HG02588 (cell line): ENCODE measurements around the gene MAPRE3.

Source experiments
- ATAC-seq: cut with Tn5 transposase; IDR thresholded peaks from one replicate; pipeline ENCODE4 v1.9.1; 2021; ENCODE audit warnings: mild to moderate bottlenecking, moderate library complexity; ENCODE audit not compliant: unreplicated experiment

MAPRE3 gene

GRCh38 chr2:27038631-27039339, 68.3 kb downstream of the MAPRE3 start:
- ATAC-seq = no peak

- ATAC-seq = no peak
Observed at GRCh38 chr2:27039426-27039825, 69.0 kb downstream of the MAPRE3 start.

GRCh38 chr2:27039871-27040270, 69.4 kb downstream of the MAPRE3 start:
- no peak for ATAC-seq

- no peak for ATAC-seq
Observed at GRCh38 chr2:27040282-27040681, 69.8 kb downstream of the MAPRE3 start.

GRCh38 chr2:27041752-27042151, 71.3 kb downstream of the MAPRE3 start:
- ATAC-seq = no peak

GRCh38 chr2:27042159-27042661, 71.8 kb downstream of the MAPRE3 start:
- no peak for ATAC-seq

- ATAC-seq = no peak
Observed at GRCh38 chr2:27042985-27043634, 72.7 kb downstream of the MAPRE3 start.

- peak; percentile 22 for ATAC-seq
Observed at GRCh38 chr2:27049422-27050280, 79.2 kb downstream of the MAPRE3 start.

- peak; percentile 42 for ATAC-seq
Observed at GRCh38 chr2:27050281-27050995, 80.0 kb downstream of the MAPRE3 start.

GRCh38 chr2:27050996-27051901, 80.8 kb downstream of the MAPRE3 start, which contains the start of gene AGBL5:
TSS of gene AGBL5 (plus strand) at chr2:27051668. CDS start at chr2:27052959, 1,291 bp downstream.
- ATAC-seq = peak; percentile 67

GRCh38 chr2:27051902-27052645, 81.6 kb downstream of the MAPRE3 start:
- ATAC-seq = no peak

GRCh38 chr2:27053321-27053720, 82.9 kb downstream of the MAPRE3 start:
- no peak for ATAC-seq

- ATAC-seq = no peak
Observed at GRCh38 chr2:27053776-27054175, 83.3 kb downstream of the MAPRE3 start.

- no peak for ATAC-seq
Observed at GRCh38 chr2:27054721-27055120, 84.3 kb downstream of the MAPRE3 start.

- no peak for ATAC-seq
Observed at GRCh38 chr2:27057184-27057583, 86.7 kb downstream of the MAPRE3 start.

GRCh38 chr2:27058210-27058609, 87.8 kb downstream of the MAPRE3 start:
- ATAC-seq = no peak

- no peak for ATAC-seq
Observed at GRCh38 chr2:27059141-27059820, 88.8 kb downstream of the MAPRE3 start.

GRCh38 chr2:27060323-27060722, 89.9 kb downstream of the MAPRE3 start:
- ATAC-seq = no peak
